Stimulated activated CD4-positive, alpha-beta T cell treated with anti-CD3 and anti-CD28 coated beads, Interleukin-1b, Interleukin-23, amount 100 ng/mL, for 1 hour (primary cell): ENCODE data around the gene SLC7A6OS.

ENCODE experiments used
- DNase-seq, 2 donors: peaks; one replicate each; pipeline ENCODE4 v3.0.0-alpha.2; 2020; ENCODE audit warnings: low read depth in 2 of 2

The SLC7A6OS gene

DNA sequence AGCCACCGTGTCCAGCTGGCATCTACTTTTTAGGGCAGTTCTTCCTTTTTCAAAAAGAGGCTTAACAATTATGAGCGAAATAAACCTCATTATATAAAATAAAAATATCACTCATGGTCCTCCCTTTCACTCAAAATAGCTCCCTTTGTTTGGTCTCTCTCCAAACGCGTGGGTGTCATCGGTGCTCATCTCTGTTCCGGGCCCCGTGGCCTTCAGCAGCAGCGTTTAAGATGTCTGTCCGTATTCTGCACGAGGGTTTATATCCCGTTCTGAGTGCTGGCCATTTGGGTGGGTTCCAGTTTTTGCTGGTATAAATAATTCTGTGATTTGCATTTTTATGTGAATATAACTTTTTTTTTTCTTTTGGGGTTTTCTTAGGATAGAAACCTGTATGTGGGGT lies 33.5 kb upstream of the SLC7A6OS start:
- DNase-seq = no peak

- no peak for DNase-seq
Observed at GRCh38 chr16:68343137-68343536, 32.4 kb upstream of the SLC7A6OS start.

GRCh38 chr16:68342620-68343019 lies 31.9 kb upstream of the SLC7A6OS start:
- no peak for DNase-seq

- DNase-seq = no peak
Observed at GRCh38 chr16:68339214-68339613, 28.5 kb upstream of the SLC7A6OS start.

DNA sequence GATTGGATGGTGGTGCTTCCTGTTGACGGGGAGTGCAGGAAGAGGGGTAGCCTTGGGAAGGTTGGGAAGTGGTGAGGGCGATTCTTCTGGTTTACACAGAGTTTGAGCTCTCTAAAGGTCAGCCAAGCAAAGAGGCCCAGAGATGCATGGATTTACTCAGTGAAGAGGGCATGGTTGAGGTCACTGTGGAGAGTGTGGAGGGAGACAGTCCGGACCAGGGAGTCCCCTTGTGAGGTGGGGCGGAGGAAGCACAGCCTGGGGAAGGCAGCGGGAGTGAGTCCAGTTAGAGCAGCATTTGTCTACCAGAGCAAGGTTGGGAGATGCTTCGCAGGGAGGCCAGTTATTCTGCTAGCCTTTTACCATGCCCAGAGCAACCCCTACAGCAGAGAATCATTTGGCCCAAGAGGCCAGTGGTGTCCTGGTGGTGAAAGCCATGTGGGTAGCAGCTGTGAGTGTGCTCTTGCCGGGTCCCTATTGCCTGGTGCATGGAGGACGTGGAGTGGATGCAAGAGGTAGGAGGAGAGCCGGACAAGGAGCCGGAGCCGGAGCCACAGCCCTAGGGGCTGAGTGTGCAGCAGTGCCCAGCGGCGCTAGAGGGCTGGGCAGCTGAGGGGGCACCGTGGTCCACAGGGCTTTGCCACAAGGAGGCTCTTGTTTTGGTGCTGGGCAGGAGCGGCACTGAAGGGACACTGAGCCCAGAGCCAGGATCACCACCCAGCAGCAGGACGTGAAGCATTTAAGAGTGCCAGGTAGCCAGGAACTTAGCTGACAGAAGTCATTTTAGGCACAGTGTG lies 27.8 kb upstream of the SLC7A6OS start:
- DNase-seq = no peak

- no peak for DNase-seq
Observed at GRCh38 chr16:68335175-68335574, 24.4 kb upstream of the SLC7A6OS start.

GRCh38 chr16:68332411-68333121 lies 21.8 kb upstream of the SLC7A6OS start:
- no peak for DNase-seq

DNA sequence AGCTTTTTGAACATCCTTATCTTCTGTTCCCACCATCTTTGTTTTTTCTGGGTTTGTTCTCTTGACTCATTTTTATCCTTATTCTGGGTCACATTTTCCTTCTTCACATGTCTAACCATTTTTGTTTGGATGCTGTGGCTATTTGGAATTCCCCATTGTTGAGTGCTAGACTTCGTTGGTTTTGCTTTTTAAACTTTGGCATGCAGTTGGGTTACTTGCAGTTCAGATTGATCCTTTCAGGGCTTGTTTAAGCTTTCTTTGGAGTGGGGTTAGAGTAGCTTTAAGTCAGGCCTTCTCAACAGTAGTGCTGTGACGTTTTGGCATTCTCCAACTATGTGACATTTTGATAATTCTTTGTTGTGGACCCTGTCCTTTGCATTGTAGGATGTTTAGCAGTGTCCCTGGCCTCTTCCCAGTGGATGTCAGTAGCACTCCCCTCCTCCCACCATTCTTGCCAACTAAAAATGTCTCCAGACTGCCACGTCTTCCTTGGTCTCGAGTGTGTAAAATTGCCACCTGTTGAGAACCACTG lies 21.2 kb upstream of the SLC7A6OS start:
- no peak for DNase-seq

DNA sequence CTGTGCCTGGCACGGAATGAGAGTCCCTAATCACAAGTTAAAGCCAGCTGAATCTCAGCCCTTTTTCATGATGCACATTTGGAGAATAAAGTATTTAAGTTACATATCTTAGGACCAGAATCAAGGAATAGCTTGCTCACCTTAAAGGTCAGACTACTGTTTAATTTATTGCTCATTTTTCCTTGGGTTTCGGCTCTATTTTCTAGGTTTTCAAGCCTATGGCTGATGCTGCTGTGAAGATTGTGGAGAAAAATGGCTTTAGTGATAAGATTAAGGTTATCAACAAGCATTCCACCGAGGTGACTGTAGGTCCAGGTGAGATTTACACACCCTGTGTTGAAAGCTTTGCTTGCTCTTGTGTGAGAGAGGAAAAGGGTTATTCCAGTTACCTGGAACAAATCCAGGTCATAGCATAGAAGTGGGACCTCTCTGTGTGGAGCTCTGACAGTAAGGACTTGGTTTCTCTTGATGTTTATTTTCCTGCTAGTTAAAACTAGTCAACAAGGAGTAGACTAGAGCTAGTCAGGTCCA lies 18.2 kb upstream of the SLC7A6OS start:
- DNase-seq = no peak

DNA sequence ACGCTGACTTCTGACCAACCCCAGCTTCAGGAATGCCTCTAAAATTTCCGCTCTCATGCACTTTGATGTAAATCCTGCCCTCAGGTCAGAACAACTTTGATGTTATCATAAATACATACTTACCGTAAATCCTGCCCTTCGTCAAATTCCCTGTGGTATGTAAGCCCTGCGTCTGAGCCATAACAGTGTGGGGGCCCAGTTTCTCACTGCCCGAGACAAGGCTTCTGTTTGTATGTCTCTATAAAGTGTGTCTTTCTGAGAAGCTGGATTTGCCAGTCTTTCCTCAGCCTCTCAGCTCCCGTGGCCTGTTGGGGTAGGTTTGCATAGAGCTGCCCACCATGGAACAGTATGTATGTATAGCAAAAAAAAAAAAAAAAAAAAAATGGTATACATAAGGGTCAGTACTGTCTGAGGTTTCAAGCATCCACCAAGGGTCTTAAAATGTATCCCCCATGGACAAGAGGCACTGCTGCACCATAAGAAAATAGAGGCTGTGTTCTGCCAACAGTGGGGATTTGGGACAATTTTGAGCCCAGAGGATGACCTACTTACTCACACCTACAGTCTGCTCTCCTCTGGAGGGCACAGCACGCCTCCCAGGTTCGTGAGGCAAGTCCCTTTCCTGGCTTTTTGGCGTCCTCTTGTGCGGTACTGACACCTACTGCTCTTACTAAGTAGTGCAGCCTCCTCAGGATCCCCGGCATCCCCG lies 17.6 kb upstream of the SLC7A6OS start:
- DNase-seq = peak; percentile 51 to 53

- no peak for DNase-seq
Observed at GRCh38 chr16:68324780-68325357, 14.1 kb upstream of the SLC7A6OS start.

DNA sequence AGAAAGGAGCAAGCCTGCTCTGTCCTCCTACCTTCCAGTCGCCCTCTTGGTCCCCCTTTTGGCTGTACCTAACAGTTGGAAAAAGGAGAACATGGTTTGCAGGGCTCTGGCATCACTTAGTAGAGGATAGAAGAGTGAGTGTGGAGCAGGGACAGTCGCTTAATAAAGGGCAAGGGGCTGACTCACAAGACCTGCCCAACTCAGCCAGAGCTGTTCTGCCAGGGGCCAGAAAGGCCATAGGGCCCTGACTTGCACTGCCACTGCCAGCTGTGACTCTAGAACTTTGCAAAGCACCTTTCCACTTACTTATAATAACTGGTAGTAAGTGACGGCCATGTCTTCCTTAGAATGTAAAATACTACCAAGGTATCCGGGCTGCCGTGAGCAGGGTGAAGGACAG lies 13.6 kb upstream of the SLC7A6OS start:
- no peak for DNase-seq

GRCh38 chr16:68319185-68319908 lies 8.6 kb upstream of the SLC7A6OS start:
- DNase-seq = no peak

DNA sequence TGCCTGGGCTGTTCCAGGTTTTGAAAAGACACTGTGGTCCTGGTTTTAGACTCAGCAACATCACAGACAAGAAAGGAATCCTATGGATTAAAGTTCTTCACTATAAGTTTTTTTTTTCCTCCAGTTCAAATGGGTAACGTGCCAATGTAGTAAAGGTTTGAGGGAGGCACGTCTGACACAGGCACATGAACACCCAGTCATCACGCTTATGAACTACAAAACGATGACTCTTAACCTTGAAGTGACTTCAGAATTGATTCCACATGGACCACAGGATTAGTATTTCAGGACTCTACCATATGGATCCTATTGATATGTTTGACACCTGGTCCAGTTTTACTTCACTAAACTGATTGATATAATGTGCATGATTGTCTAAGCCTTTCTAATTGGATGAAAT lies 2.4 kb upstream of the SLC7A6OS start:
- DNase-seq = no peak

DNA sequence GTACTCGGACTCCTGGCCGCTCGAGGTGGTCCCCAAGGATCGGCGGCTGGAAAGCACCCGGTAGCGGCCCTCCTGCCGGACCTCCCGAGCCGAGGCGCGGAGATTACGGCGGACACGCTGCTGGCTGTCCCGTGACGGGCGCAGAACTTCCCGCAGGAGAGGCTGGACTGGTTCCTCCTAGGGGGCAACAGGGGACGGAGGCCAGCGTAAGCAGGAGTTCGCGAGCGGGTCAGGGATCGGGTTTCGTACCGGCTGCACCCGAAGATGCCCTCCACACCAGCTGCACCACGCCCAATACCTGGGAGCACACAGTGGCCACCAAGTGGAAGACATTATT lies 341 bp downstream of the SLC7A6OS start:
- no peak for DNase-seq

- DNase-seq = no peak
Observed at GRCh38 chr16:68309799-68310198, 947 bp downstream of the SLC7A6OS start.

GRCh38 chr16:68306633-68307032 lies 4.1 kb downstream of the SLC7A6OS start:
- DNase-seq = no peak

- DNase-seq = no peak
Observed at GRCh38 chr16:68300734-68301459, 9.8 kb downstream of the SLC7A6OS start.

DNA sequence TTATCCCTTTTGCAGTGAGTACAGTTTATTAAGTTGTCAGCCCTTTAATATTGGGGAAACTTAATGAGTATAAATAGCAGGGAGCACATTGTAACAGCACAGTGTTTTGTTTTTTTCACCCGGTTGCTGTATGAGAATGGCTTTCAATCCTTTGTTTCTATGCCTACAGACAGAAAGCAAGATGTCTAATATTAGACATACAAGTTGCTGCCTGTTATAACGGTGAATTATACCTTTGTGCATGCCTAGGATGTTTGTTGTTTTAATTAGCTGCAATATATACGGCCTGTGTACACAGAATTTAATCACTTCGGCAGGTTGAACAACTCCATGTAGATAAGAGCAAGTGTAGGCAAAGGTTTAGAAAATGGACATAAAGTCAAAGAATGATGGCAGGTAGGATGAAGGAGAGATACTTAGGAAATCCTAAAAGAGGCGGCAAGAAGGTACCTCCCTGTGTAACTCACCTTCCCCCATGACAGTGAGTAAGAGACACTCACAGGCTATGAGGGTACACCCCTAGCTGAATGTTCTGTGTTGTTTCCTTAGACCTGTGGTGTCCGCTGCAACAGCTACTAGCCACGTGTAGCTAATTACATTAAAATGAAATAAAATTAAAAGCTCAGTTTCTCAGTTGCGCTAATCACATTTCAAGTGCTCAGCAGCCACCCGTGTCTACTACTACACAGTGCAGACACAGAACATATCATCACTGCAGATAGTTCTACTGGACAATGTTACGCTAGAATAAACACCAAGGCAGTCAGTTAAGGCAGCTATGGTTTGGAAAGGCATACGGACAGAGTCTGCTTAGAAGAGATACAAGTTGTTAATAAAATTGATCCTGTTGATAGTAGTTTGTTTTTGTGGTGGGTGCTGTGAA lies 10.9 kb downstream of the SLC7A6OS start:
- DNase-seq = no peak
